SU-DHL-6 (cell line): ENCODE measurements around the gene ELF2.

Source experiments
- H2AFZ ChIP-seq: fragments of 200-600 bp; sonication (generic); 2 replicates; pipeline ENCODE4 v1.6.1; 2014; ENCODE audit warnings: low read depth, mild to moderate bottlenecking, moderate library complexity, mixed read lengths, antibody characterized with exemption, low read length; ENCODE audit not compliant: severe bottlenecking
- H3F3A ChIP-seq: fragments of 200-600 bp; shearing (Covaris generic); 2 replicates; pipeline ENCODE4 v1.6.0; 2016; ENCODE audit warnings: antibody characterized with exemption, mild to moderate bottlenecking; ENCODE audit not compliant: insufficient read depth
- H3K27ac ChIP-seq: fragments of 200-600 bp; sonication (generic); 2 replicates; pipeline ENCODE4 v1.5.1; 2016; ENCODE audit warnings: low read depth, mild to moderate bottlenecking, low read length, moderate library complexity, mixed read lengths
- H3K27me3 ChIP-seq: fragments of 200-600 bp; sonication (generic), shearing (Covaris generic); 2 replicates; pipeline ENCODE4 v1.6.0; 2014; ENCODE audit warnings: mild to moderate bottlenecking, low read length
- H3K36me3 ChIP-seq: fragments of 200-600 bp; sonication (generic); 2 replicates; pipeline ENCODE4 v1.6.1; 2014; ENCODE audit warnings: mild to moderate bottlenecking, low read length, mixed read lengths
- H3K4me2 ChIP-seq: fragments of 300-600, 200-600 bp; shearing (Covaris generic), sonication (generic); 2 replicates; pipeline ENCODE4 v1.6.0; 2014; ENCODE audit warnings: low read length, low read depth, mild to moderate bottlenecking; ENCODE audit not compliant: poor library complexity, severe bottlenecking
- H3K4me3 ChIP-seq: fragments of 200-600 bp; sonication (generic); 2 replicates; pipeline ENCODE4 v1.5.1; 2014; ENCODE audit warnings: antibody characterized with exemption, low read length, mild to moderate bottlenecking, mixed read lengths; ENCODE audit not compliant: insufficient read depth, poor library complexity, severe bottlenecking
- H3K79me2 ChIP-seq: fragments of 200-600 bp; sonication (generic); 2 replicates; pipeline ENCODE4 v1.6.1; 2014; ENCODE audit warnings: mild to moderate bottlenecking, low read length, moderate library complexity; ENCODE audit not compliant: insufficient read depth
- H3K9ac ChIP-seq: fragments of 200-600 bp; sonication (generic); 2 replicates; pipeline ENCODE4 v1.7.0; 2014; ENCODE audit warnings: mild to moderate bottlenecking, low read length
- H3K9me2 ChIP-seq: fragments of 200-600 bp; sonication (generic); replicated peaks from 2 replicates; pipeline ENCODE4 v1.6.1; 2014; ENCODE audit warnings: low read length; ENCODE audit not compliant: insufficient read depth
- H3K9me3 ChIP-seq: fragments of 200-600 bp; sonication (generic); 2 replicates; pipeline ENCODE4 v1.6.1; 2014; ENCODE audit warnings: low read length, mixed read lengths; ENCODE audit not compliant: insufficient read depth
- H4K20me1 ChIP-seq: fragments of 200-600 bp; sonication (generic); 2 replicates; pipeline ENCODE4 v1.6.1; 2014; ENCODE audit warnings: low read depth, mild to moderate bottlenecking, antibody characterized with exemption, low read length, moderate library complexity, mixed read lengths
- CTCF ChIP-seq: fragments of 200-600 bp; sonication (generic); IDR thresholded peaks from one replicate; pipeline ENCODE4 v1.5.1; 2017; ENCODE audit warnings: antibody characterized with exemption, mild to moderate bottlenecking, low read length, moderate library complexity; ENCODE audit not compliant: insufficient read depth, poor library complexity, severe bottlenecking
- EZH2phosphoT487 ChIP-seq: fragments of 200-600 bp; sonication (generic), shearing (Covaris generic); conservative IDR thresholded peaks from 2 replicates; pipeline ENCODE4 v1.6.1; 2018; ENCODE audit warnings: mild to moderate bottlenecking, antibody characterized with exemption, low read length, moderate library complexity, mixed read lengths

The ELF2 gene

GRCh38 chr4:139170932-139171331 is 6.1 kb downstream of the ELF2 start:
- Histone ChIP-seq H3K27ac (no peak overlapping the region), H4K20me1 (no peaks in the 10 kb centered on the region), H2AFZ (no peak overlapping the region), H3K9me2 (no peaks in the 10 kb centered on the region), H3K36me3 (no peaks in the 10 kb centered on the region), H3K4me3 (no peak overlapping the region), H3K9me3 (no peaks in the 10 kb centered on the region), H3K79me2 (no peaks in the 10 kb centered on the region), H3F3A (0 out of 2 replicates have a peak, but pooled peaks cover 4% of the 10 kb centered on the region), H3K27me3 (no peaks in the 10 kb centered on the region), H3K4me2 (no peak overlapping the region), H3K9ac (no peak overlapping the region)
- TF ChIP-seq EZH2phosphoT487 (no peak), CTCF (no peak)

GRCh38 chr4:139167774-139168444 is 9.1 kb downstream of the ELF2 start:
- Histone ChIP-seq H3K9me3 (no peaks in the 10 kb centered on the region), H3F3A (no peaks in the 10 kb centered on the region), H3K4me2 (peak overlapping the region; percentile 3), H3K27me3 (no peaks in the 10 kb centered on the region), H3K79me2 (no peaks in the 10 kb centered on the region), H3K9me2 (no peaks in the 10 kb centered on the region), H3K4me3 (no peak overlapping the region), H4K20me1 (no peaks in the 10 kb centered on the region), H2AFZ (no peak overlapping the region), H3K36me3 (no peaks in the 10 kb centered on the region), H3K27ac (no peak overlapping the region), H3K9ac (no peak overlapping the region)
- TF ChIP-seq EZH2phosphoT487 (no peak), CTCF (no peak)

GRCh38 chr4:139164731-139165130 is 12.3 kb downstream of the ELF2 start:
- no peak overlapping the region for H2AFZ ChIP-seq
- no peaks in the 10 kb centered on the region for H3K9me3 ChIP-seq
- TF ChIP-seq CTCF (no peak), EZH2phosphoT487 (no peak)
- no peak overlapping the region for H3K27ac ChIP-seq
- H3K79me2 ChIP-seq: no peaks in the 10 kb centered on the region
- no peaks in the 10 kb centered on the region for H3F3A ChIP-seq
- H3K9me2 ChIP-seq: no peaks in the 10 kb centered on the region
- H3K9ac ChIP-seq: no peak overlapping the region
- no peaks in the 10 kb centered on the region for H4K20me1 ChIP-seq
- no peak overlapping the region for H3K4me3 ChIP-seq
- H3K36me3 ChIP-seq: no peaks in the 10 kb centered on the region
- no peak overlapping the region for H3K4me2 ChIP-seq
- H3K27me3 ChIP-seq: no peaks in the 10 kb centered on the region
